ENCODE results near the gene TPM4. TPM values are rescaled to one million over a fixed set of nuclear protein-coding genes. Genes with fewer than 3 reads are reported as not detected.

Gene TPM4
- total RNA-seq, 4 donors from 2014 or later: 21.8 to 62.8 (median 44.1) TPM

DNA sequence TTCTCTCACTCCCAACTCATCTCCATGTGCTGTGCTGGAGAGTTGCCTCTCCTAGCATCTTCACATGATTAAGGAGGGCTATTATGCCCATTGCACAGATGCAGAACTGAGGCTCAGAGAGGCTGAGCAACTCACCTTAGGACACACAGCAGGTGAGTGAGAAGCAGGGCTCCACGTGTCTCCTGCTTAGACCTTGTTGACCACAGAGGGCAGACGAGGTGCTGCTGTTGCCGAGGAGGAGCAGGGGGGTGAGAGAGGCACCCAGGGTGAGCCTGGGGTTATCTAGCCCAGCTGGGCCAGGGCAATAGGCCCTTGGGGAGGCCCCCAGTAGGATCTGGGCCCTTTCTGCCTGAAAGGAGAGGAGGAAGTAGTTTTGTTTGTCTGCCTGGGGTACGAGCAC is 64.7 kb downstream of the TPM4 start:
- in situ Hi-C loops (cut with MboI; ENCODE audit: low sequenced_read_pairs in 4 of 4): no loop called here
- Histone ChIP-seq H3K4me3 (no peak overlapping the region), H3K36me3 (no peaks in the 10 kb centered on the region), H3K4me1 (no peaks in the 10 kb centered on the region), H3K27ac (no peak overlapping the region), H3K9me3 (no peaks in the 10 kb centered on the region), H3K27me3 (no peaks in the 10 kb centered on the region)
- ATAC-seq (no peak), DNase-seq (no peak)
- TF ChIP-seq, protein P1, sequence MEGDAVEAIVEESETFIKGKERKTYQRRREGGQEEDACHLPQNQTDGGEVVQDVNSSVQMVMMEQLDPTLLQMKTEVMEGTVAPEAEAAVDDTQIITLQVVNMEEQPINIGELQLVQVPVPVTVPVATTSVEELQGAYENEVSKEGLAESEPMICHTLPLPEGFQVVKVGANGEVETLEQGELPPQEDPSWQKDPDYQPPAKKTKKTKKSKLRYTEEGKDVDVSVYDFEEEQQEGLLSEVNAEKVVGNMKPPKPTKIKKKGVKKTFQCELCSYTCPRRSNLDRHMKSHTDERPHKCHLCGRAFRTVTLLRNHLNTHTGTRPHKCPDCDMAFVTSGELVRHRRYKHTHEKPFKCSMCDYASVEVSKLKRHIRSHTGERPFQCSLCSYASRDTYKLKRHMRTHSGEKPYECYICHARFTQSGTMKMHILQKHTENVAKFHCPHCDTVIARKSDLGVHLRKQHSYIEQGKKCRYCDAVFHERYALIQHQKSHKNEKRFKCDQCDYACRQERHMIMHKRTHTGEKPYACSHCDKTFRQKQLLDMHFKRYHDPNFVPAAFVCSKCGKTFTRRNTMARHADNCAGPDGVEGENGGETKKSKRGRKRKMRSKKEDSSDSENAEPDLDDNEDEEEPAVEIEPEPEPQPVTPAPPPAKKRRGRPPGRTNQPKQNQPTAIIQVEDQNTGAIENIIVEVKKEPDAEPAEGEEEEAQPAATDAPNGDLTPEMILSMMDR (IDR thresholded peaks at IDR 0.05 in 4 of 5, conservative IDR thresholded peaks at IDR 0.05 in 1 of 5): no peak
- no peak for TF ChIP-seq POLR2A (IDR thresholded peaks at IDR 0.05)
- intact Hi-C loops (cut with DNase I; ENCODE audit: low total_unique reads): no loop called here

DNA sequence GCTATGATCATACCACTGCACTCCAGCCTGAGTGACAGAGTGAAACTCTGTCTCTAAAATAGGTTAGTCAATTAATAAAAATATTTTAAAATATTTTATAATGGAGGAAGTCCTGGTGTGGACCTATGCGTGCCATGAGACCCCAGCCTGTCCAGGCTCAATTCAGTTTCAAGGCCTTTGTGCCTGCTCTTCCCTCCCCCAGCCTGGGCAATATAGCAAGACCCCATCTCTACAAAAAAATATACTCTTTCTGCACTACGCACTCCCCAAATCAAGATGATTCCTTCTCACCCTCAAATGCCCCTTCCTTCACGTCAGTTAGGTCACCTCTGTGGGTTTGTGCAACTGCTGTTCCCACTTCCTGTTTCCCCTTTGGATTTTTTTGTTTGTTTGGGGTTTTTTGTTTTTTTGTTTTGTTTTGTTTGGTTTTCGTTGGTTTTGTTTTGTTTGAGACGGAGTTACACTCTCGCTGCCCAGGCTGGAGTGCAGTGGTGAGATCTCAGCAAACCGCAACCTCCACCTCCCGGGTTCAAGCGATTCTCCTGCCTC is 65.8 kb downstream of the TPM4 start:
- in situ Hi-C loops (cut with MboI; ENCODE audit: low sequenced_read_pairs in 4 of 4): no loop called here
- intact Hi-C loops (cut with DNase I; ENCODE audit: low total_unique reads): no loop called here
- no peak for ATAC-seq

DNA sequence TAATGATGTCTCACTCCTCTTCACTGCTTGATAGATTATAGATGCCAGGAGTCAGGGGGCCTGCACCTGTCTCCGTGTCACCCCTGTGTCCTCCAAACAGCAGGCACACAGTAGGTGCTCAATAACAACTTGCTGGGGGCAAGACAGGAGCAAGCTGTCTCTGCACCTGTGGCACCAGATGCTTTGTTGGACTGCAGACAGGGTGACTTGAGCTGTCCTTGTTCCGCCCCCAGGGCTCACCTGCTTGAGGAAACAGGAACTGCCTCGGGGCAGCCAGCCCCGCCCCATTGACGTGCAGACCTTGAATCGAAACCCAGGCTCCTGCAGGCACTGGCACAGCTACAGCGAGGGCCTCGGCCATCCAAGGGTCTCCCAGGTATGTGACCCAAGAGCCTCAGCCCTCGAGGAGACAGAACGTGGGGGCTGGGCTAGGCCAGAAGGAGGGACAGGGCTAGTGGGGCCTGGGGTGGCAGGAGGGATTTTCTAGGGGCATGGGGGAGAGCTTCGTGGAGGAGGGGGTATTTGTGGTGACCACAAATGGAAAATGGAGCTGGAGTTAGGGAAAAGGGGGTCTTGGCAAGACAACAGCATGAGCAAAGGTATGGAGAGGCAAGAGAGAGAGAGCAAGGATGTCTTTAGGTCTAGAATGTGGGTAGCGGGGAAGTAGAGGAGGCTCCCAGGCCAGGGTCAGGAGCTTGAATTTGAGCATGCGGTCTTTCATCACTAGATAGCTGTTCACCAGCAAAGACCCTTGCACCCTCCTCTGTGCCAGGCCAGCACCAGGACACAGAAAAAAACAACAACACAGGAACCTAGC is 67.3 kb downstream of the TPM4 start, which contains the start of gene HSH2D:
TSS of gene HSH2D (plus strand) at position 287 of the 817 bp plus-strand sequence. CDS start 5,066 bp downstream, outside the sequence.
- no peak for TF ChIP-seq POLR2A (IDR thresholded peaks at IDR 0.05)
- TF ChIP-seq, protein P1 (IDR thresholded peaks at IDR 0.05 in 4 of 5, conservative IDR thresholded peaks at IDR 0.05 in 1 of 5): no peak
- no peaks in the 10 kb centered on the region for H3K36me3 ChIP-seq
- H3K27ac ChIP-seq: no peak within 1 kb of the TSS
- no peaks in the 10 kb centered on the region for H3K9me3 ChIP-seq
- in situ Hi-C loops (cut with MboI; ENCODE audit: low sequenced_read_pairs in 4 of 4) (no loop called here), intact Hi-C loops (cut with DNase I; ENCODE audit: low total_unique reads) (no loop called here)
- no peaks in the 10 kb centered on the region for H3K27me3 ChIP-seq
- DNase-seq: no peak
- H3K4me3 ChIP-seq: no peak within 1 kb of the TSS
- ATAC-seq: no peak
- no peaks in the 10 kb centered on the region for H3K4me1 ChIP-seq

More for the DNA sequence above, 65.8 kb downstream of the TPM4 start:
- H3K9me3 ChIP-seq: no peaks in the 10 kb centered on the region
- no peaks in the 10 kb centered on the region for H3K27me3 ChIP-seq
- no peaks in the 10 kb centered on the region for H3K36me3 ChIP-seq
- no peak overlapping the region for H3K4me3 ChIP-seq
- no peaks in the 10 kb centered on the region for H3K4me1 ChIP-seq
- no peak for DNase-seq
- TF ChIP-seq, protein P1 (IDR thresholded peaks at IDR 0.05 in 4 of 5, conservative IDR thresholded peaks at IDR 0.05 in 1 of 5): no peak
- no peak for TF ChIP-seq POLR2A (IDR thresholded peaks at IDR 0.05)
- no peak overlapping the region for H3K27ac ChIP-seq

DNA sequence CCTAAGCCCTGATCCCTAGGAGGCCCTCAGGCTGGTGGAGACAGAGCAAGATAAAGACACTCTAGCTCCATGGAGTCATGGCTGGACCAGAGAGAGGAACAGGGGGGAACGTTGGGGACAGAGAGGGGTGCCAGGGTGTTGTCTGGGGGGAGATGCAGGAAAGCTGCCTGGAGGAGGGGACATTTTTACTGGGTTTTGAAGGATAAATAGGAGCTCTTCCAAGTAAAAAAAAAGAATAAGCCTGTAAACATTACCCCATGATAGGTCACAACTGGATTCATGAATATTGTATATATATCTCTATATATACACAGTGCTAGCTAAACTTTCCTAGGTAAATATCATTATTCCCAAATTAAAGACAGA is 67.9 kb downstream of the TPM4 start:
- Histone ChIP-seq H3K4me1 (no peaks in the 10 kb centered on the region), H3K27me3 (no peaks in the 10 kb centered on the region), H3K4me3 (no peak overlapping the region), H3K9me3 (no peaks in the 10 kb centered on the region), H3K27ac (no peak overlapping the region), H3K36me3 (no peaks in the 10 kb centered on the region)
- ATAC-seq (no peak), DNase-seq (no peak)
- intact Hi-C loops (cut with DNase I; ENCODE audit: low total_unique reads): no loop called here
- in situ Hi-C loops (cut with MboI; ENCODE audit: low sequenced_read_pairs in 4 of 4): no loop called here
- TF ChIP-seq, protein P1 (IDR thresholded peaks at IDR 0.05 in 4 of 5, conservative IDR thresholded peaks at IDR 0.05 in 1 of 5): no peak
- TF ChIP-seq POLR2A (IDR thresholded peaks at IDR 0.05): no peak
